Measurements from ENCODE around the gene SNRPD3. TPM values are rescaled to one million over a fixed set of nuclear protein-coding genes. Genes with fewer than 3 reads are reported as not detected.

SNRPD3 gene
- total RNA-seq, 1 donor = 112 TPM

DNA sequence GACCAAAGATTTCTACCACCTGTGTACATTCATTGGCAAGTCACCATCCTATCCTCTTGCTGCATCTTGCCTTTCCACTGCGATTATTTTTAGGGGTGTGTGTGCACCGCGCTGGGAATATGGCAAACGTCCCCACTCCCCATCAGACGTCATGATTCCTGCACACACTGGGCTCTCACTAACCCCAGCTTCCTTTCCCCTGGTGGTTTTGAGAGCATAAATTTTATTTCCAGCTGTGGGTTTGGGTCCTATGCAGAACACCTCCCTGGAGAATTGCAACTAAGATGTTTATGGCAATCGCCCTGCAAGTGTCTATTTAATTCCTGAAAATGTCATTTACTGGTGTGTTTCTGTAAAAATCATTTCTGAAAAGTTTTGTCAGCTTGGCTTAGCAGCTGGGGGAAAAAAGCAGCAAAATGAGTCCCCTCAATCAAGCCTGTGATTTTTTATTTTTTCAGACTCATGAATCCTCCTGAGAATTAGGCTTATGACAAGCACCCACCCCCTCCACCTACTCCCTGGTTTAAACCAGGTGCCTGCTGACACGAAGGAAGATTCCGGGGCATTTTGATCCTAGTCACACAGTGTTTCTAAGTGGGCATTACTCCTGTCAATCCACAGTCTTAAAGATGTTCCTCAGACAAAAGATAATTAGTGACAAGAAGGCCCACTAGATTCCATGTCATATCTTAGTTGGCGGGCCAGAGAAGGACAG, 36.9 kb upstream of the SNRPD3 start:
- TF ChIP-seq CTCF (IDR thresholded peaks at IDR 0.05; ENCODE audit: insufficient read depth, low read length) = no peak
- DNase-seq (ENCODE audit: low read depth) = no peak
- no peak overlapping the region for H3K4me3 ChIP-seq (ENCODE audit: low read depth, low read length)

GRCh38 chr22:24519496-24519895, 36.3 kb upstream of the SNRPD3 start:
- no peak overlapping the region for H3K4me3 ChIP-seq (ENCODE audit: low read depth, low read length)
- no peak for TF ChIP-seq CTCF (IDR thresholded peaks at IDR 0.05; ENCODE audit: insufficient read depth, low read length)
- DNase-seq (ENCODE audit: low read depth) = no peak

DNA sequence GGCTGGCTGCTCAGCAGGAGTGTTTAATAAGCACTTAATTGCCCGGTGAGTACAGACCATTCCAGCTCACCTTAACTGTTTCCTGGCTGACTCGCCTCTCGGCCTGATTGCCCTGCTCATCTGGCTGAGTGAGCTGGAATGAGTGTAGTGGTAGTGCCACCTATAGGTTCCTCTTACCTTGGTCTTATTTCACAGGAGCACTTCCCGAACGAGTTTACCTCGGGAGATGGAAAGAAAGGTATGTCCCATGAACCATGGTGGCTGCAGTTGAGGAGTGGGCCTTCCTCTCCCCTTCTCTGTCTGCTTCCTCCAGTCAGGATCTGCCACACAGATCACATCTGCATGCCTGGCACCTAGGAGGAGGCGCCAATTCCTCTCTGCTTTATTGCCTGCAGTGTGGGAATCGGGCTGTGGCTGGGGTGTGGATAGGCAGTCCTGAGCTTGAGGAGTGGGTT, 34.0 kb upstream of the SNRPD3 start:
- H3K4me3 ChIP-seq (ENCODE audit: low read depth, low read length) = no peak overlapping the region
- peak; percentile 50 for TF ChIP-seq CTCF (IDR thresholded peaks at IDR 0.05; ENCODE audit: insufficient read depth, low read length)
- DNase-seq (ENCODE audit: low read depth) = peak; percentile 59

GRCh38 chr22:24523873-24524272, 31.9 kb upstream of the SNRPD3 start:
- no peak for TF ChIP-seq CTCF (IDR thresholded peaks at IDR 0.05; ENCODE audit: insufficient read depth, low read length)
- DNase-seq (ENCODE audit: low read depth) = peak; percentile 87
- no peak overlapping the region for H3K4me3 ChIP-seq (ENCODE audit: low read depth, low read length)

DNA sequence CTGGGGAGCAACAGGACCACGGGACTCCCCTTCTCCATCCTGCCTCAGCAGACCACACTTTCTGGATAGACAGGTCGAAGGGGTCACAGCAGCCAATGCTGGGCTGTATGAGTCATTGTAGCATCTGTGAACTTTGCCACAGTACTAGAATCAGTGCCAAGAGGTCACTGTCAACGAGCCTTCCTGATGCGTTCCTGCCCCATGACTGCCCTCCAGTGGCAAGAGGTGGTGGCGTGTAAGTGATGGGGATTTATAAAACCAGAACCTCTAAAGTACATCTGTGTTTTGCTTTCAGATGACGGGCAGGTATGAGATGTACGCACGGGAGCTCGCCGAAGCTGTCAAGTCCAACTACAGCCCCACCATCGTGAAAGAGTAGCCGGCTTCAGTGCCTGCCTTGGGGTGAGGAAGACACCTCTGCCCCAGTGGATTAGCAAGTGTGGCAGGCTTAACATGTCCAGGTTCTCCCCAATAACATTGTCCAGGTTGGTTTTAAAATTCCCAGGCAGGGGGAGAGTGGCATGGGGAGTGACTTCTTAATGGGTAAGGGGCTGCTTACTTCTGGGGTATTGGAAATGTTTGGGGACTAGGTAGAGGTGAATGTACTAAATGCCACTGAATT, 30.3 kb upstream of the SNRPD3 start:
- TF ChIP-seq CTCF (IDR thresholded peaks at IDR 0.05; ENCODE audit: insufficient read depth, low read length) = peak; percentile 94
- H3K4me3 ChIP-seq (ENCODE audit: low read depth, low read length) = no peak overlapping the region
- peak; percentile 72 for DNase-seq (ENCODE audit: low read depth)

DNA sequence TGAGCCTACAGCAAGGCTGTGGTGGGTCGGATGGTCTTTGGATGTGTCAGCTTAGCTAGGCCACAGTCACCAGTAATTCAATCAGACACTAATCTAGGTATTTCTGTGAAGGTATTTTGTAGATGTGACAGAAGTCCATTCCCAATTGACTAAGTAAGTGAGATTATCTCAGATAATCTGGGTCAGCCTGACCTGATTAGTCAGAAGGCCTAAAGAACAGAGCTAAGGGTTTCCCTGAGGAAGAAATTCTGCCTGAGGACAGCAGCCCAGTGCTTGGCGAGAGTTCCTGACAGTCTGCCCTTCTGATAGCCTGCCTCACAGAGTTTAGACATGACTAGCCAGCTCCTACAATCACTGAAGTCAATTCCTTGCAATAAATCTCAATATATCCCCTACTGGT, 29.6 kb upstream of the SNRPD3 start:
- peak; percentile 34 for DNase-seq (ENCODE audit: low read depth)
- no peak for TF ChIP-seq CTCF (IDR thresholded peaks at IDR 0.05; ENCODE audit: insufficient read depth, low read length)
- H3K4me3 ChIP-seq (ENCODE audit: low read depth, low read length) = no peak overlapping the region

Data from fibroblast of the aortic adventitia (primary cell).